Common myeloid progenitor, CD34-positive (primary cell): Measurements from ENCODE around the gene UQCC3.

ENCODE experiments used
- CTCF ChIA-PET: fragments of 350-600 bp; sonication (Branson Sonifier 250); formaldehyde crosslinking; loops from one replicate; lab custom pipeline; 2021; ENCODE audit warnings: antibody characterized with exemption; lab: Charles Lee
- POLR2A ChIA-PET: fragments of 350-600 bp; sonication (Branson Sonifier 250); formaldehyde crosslinking; loops from one replicate; lab custom pipeline; 2021; ENCODE audit warnings: antibody characterized with exemption; lab: Charles Lee
- DNase-seq, 3 donors: peaks; one replicate each; pipeline versions ENCODE4 v3.0.0 to v3.0.0-alpha.2; 2013
- H3K27ac ChIP-seq, 2 experiments: 1 replicate in 1 of 2; 2 replicates in 1 of 2; pipeline ENCODE4 v1.7.0; 2013; ENCODE audit warnings: inconsistent platforms in 2 of 2, low read length in 2 of 2, mild to moderate bottlenecking in 2 of 2, low read depth in 1 of 2, moderate library complexity in 1 of 2; ENCODE audit not compliant: severe bottlenecking in 2 of 2, insufficient read depth in 1 of 2, poor library complexity in 1 of 2
- H3K27me3 ChIP-seq, 5 experiments: replicated peaks in 2 of 5; 1 replicate in 3 of 5; 2 replicates in 2 of 5; pipeline versions ENCODE4 v1.6.1 to v1.7.0; 2013; ENCODE audit warnings: low read length in 4 of 5, mild to moderate bottlenecking in 2 of 5, moderate library complexity in 2 of 5, inconsistent platforms in 1 of 5; ENCODE audit not compliant: insufficient read depth in 5 of 5, control insufficient read depth in 4 of 5
- H3K36me3 ChIP-seq, 4 experiments: 1 replicate in 2 of 4; 2 replicates in 2 of 4; pipeline versions ENCODE4 v1.6.1 to v1.7.0; 2013; ENCODE audit warnings: low read length in 3 of 4, control low read depth in 1 of 4, mild to moderate bottlenecking in 1 of 4; ENCODE audit not compliant: control insufficient read depth in 4 of 4, insufficient read depth in 4 of 4
- H3K4me1 ChIP-seq, 4 experiments: 1 replicate in 3 of 4; 2 replicates in 1 of 4; pipeline versions ENCODE4 v1.6.1 to v1.7.1; 2013; ENCODE audit warnings: low read length in 3 of 4, mild to moderate bottlenecking in 3 of 4, control low read depth in 1 of 4, inconsistent platforms in 1 of 4, moderate library complexity in 1 of 4; ENCODE audit not compliant: control insufficient read depth in 4 of 4, insufficient read depth in 4 of 4; ENCODE audit errors: control extremely low read depth in 1 of 4
- H3K4me3 ChIP-seq, 7 experiments: 1 replicate in 4 of 7; 2 replicates in 3 of 7; pipeline versions ENCODE4 v1.5.1 to v1.7.0; 2013; ENCODE audit warnings: mild to moderate bottlenecking in 7 of 7, low read length in 6 of 7, moderate library complexity in 6 of 7, inconsistent platforms in 2 of 7, low read depth in 2 of 7, control low read depth in 1 of 7; ENCODE audit not compliant: insufficient read depth in 4 of 7, control insufficient read depth in 1 of 7; ENCODE audit errors: extremely low read depth in 1 of 7
- H3K9me3 ChIP-seq, 5 experiments: 1 replicate in 4 of 5; 2 replicates in 1 of 5; pipeline versions ENCODE4 v1.6.1 to v1.7.1; 2013; ENCODE audit warnings: low read length in 4 of 5, mild to moderate bottlenecking in 2 of 5, inconsistent platforms in 1 of 5, low read depth in 1 of 5, moderate library complexity in 1 of 5; ENCODE audit not compliant: control insufficient read depth in 4 of 5, insufficient read depth in 2 of 5; ENCODE audit errors: control extremely low read depth in 1 of 5
- WGBS: methylation state at CpG from one replicate; pipeline ENCODE4 v1.1.5; 2013; ENCODE audit not compliant: insufficient coverage; 5-methylcytosine and 5-hydroxymethylcytosine counted together

Gene UQCC3

GRCh38 chr11:62716206-62716605 lies 44.7 kb downstream of the UQCC3 start:
- WGBS, result 100% methylated on average over 2 of the region's 5 CpGs
- Histone ChIP-seq H3K27ac (no peak overlapping the region), H3K4me1 (no peaks in the 10 kb centered on the region), H3K27me3 (no peaks in the 10 kb centered on the region), H3K9me3 (no peaks in the 10 kb centered on the region), H3K36me3 (peaks cover 45 to 94% (median 82%) of the 10 kb centered on the region in 4 experiments), H3K4me3 (no peak overlapping the region)
- DNase-seq, result no peak
- CTCF ChIA-PET, result interaction anchor here (0.5 to 1.9 kb wide), 2 partner anchors 8 to 145 kb away, joined by 4 to 6 read pairs; no protein-coding TSS in a partner anchor
- POLR2A ChIA-PET, result no interaction called here

- Histone ChIP-seq H3K4me1 (no peaks in the 10 kb centered on the region), H3K36me3 (peaks cover 49 to 95% (median 85%) of the 10 kb centered on the region in 4 experiments), H3K27me3 (no peaks in the 10 kb centered on the region), H3K9me3 (no peaks in the 10 kb centered on the region), H3K27ac (no peak overlapping the region), H3K4me3 (no peak overlapping the region)
- 100% methylated on average over 6 of the region's 11 CpGs for WGBS
- DNase-seq, result no peak
- CTCF ChIA-PET, result interaction anchor here (1.9 kb wide), 1 partner anchor 8 kb away, joined by 6 read pairs; no protein-coding TSS in a partner anchor
- POLR2A ChIA-PET, result no interaction called here
Measured at GRCh38 chr11:62716816-62717215, 45.3 kb downstream of the UQCC3 start.

DNA sequence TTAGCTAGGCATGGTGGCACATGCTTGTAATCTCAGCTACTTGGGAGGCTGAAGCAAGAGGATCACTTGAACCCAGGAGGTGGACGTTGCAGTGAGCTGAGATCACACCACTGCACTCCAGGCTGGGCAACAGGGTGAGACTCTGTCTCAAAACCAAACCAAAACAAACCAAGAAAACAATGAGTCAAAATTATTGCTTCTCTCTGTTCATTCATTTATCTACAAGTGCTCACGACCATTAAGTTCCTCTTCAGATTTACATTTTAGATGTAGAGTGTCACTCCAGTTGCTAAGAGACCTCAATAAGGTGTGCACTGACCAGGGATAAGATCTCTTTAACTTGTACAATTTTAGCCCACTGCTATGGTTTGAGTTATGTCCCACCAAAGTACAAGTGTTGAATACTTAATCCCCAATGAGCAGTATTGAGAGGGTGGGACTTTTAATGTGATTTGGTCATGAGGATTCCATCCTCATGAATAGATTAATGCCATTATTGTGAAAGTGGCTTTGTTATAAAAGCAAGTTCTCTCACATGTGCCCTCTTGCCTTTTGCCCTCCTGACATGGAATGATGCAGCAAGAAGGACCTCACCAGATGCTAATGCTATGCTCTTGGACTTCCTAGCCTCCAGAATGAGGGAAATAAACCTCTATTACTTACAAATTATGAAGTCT lies 48.0 kb downstream of the UQCC3 start:
- CTCF ChIA-PET, result interaction anchor here (1.2 kb wide), 1 partner anchor 26 kb away, joined by 3 read pairs; no protein-coding TSS in a partner anchor
- Histone ChIP-seq H3K36me3 (peaks cover 48 to 97% (median 87%) of the 10 kb centered on the region in 4 experiments), H3K4me1 (peaks cover 2 to 6% (median 4%) of the 10 kb centered on the region in 4 experiments), H3K9me3 (no peaks in the 10 kb centered on the region), H3K27me3 (no peaks in the 10 kb centered on the region), H3K27ac (peak overlapping the region in 1 of 2 experiments; percentile 23), H3K4me3 (no peak overlapping the region)
- no peak for DNase-seq
- WGBS, result 100% methylated on average over 1 of the region's 2 CpGs
- POLR2A ChIA-PET, result no interaction called here

DNA sequence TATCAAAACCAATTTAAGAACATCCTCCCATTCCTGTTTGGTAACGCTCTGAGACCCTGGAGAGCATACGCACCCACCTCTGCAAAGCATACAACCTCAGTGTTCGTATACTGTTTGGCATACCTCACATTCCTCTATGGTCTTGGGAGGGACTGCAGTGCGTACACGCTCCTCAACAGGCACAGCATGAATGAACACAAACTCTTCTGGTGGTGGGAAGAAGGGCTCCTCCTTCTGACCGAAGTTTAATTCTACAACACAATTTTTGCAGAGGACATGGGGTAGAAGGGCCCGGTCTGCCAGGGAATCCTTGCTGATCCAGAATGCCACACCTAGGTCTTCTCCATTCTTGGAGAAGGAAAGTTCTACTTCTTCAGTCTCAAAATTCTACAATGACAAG lies 50.5 kb downstream of the UQCC3 start:
- peak; percentile 62 to 74 (median 70) for DNase-seq
- WGBS, result 93% methylated on average over 7 of the region's 7 CpGs
- H3K36me3 ChIP-seq, result peaks cover 36 to 81% (median 64%) of the 10 kb centered on the region in 4 experiments
- ChIA-PET POLR2A (no interaction called here), CTCF (no interaction called here)
- H3K4me3 ChIP-seq, result no peak overlapping the region
- H3K27me3 ChIP-seq, result no peaks in the 10 kb centered on the region
- H3K27ac ChIP-seq, result no peak overlapping the region
- no peaks in the 10 kb centered on the region for H3K9me3 ChIP-seq
- peaks cover 16 to 24% (median 22%) of the 10 kb centered on the region in 4 experiments for H3K4me1 ChIP-seq
